Keratinocyte (primary cell): ENCODE data around the gene YPEL4.
"Not testable (repeated sequence)": the region's sequence is repeated elsewhere in the genome, so short reads cannot be mapped to it uniquely, and the experiment has no call there.

Experiments used
- EZH2 ChIP-seq: IDR thresholded peaks from one replicate; pipeline ENCODE4 v1.6.1; 2012; ENCODE audit warnings: inconsistent platforms, mild to moderate bottlenecking, low read length, moderate library complexity
- TF ChIP-seq, protein P1 (sequence below), 3 experiments: IDR thresholded peaks in 1 of 3; conservative IDR thresholded peaks in 1 of 3; optimal IDR thresholded peaks in 1 of 3; 2 replicates in 2 of 3; 3 replicates in 1 of 3; pipeline versions ENCODE3 to v1.5.1; 2011; ENCODE audit warnings: low read length in 3 of 3, mild to moderate bottlenecking in 3 of 3, moderate library complexity in 2 of 3, control low read depth in 1 of 3, inconsistent platforms in 1 of 3; ENCODE audit not compliant: insufficient read depth in 2 of 3; ENCODE audit errors: extremely low read depth in 1 of 3

DNA sequence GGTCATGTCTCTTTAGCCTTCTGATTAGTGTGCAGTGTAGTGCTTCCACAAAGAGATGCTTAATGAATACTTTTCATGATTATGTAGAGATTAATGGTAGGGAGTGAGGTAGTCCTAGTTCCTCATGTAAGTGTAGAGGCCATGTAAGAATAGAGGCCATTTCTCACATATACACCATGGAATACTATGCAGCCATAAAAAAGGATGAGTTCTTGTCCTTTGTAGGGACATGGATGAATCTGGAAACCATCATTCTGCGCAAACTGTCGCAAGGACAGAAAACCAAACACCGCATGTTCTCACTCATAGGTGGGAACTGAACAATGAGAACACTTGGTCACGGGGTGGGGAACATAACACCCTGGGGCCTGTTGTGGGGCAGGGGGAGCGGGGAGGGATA is 40.8 kb upstream of the YPEL4 start:
- TF ChIP-seq, protein P1, sequence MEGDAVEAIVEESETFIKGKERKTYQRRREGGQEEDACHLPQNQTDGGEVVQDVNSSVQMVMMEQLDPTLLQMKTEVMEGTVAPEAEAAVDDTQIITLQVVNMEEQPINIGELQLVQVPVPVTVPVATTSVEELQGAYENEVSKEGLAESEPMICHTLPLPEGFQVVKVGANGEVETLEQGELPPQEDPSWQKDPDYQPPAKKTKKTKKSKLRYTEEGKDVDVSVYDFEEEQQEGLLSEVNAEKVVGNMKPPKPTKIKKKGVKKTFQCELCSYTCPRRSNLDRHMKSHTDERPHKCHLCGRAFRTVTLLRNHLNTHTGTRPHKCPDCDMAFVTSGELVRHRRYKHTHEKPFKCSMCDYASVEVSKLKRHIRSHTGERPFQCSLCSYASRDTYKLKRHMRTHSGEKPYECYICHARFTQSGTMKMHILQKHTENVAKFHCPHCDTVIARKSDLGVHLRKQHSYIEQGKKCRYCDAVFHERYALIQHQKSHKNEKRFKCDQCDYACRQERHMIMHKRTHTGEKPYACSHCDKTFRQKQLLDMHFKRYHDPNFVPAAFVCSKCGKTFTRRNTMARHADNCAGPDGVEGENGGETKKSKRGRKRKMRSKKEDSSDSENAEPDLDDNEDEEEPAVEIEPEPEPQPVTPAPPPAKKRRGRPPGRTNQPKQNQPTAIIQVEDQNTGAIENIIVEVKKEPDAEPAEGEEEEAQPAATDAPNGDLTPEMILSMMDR (optimal IDR thresholded peaks at IDR 0.05 in 1 of 3, IDR thresholded peaks at IDR 0.05 in 1 of 3, conservative IDR thresholded peaks at IDR 0.05 in 1 of 3; ENCODE audit: extremely low read depth in 1 of 3, insufficient read depth in 2 of 3, low read length in 3 of 3): not testable (repeated sequence)
- not testable (repeated sequence) for TF ChIP-seq EZH2
